Mesodermal cell (in vitro differentiated cells): ENCODE data around the gene POP4.

Experiments
- H3K27ac ChIP-seq: 2 replicates; pipeline ENCODE4 v1.7.0; 2013; ENCODE audit warnings: mild to moderate bottlenecking, low read depth, low read length, moderate library complexity; ENCODE audit not compliant: severe bottlenecking
- H3K36me3 ChIP-seq: 2 replicates; pipeline ENCODE4 v1.7.1; 2013; ENCODE audit warnings: mild to moderate bottlenecking, low read length, moderate library complexity; ENCODE audit not compliant: control insufficient read depth, insufficient read depth
- H3K4me1 ChIP-seq: one replicate; pipeline ENCODE4 v1.7.1; 2013; ENCODE audit warnings: mild to moderate bottlenecking, low read length; ENCODE audit not compliant: insufficient read depth, control insufficient read depth, poor library complexity, severe bottlenecking
- H3K4me3 ChIP-seq: 2 replicates; pipeline ENCODE4 v1.7.0; 2013; ENCODE audit warnings: low read length, control low read depth, mild to moderate bottlenecking; ENCODE audit not compliant: insufficient read depth, poor library complexity, severe bottlenecking; ENCODE audit errors: extremely low read depth
- H3K9me3 ChIP-seq: 2 replicates; pipeline ENCODE4 v1.7.1; 2013; ENCODE audit warnings: mild to moderate bottlenecking, low read length, moderate library complexity; ENCODE audit not compliant: control insufficient read depth
- WGBS, 2 experiments: methylation state at CpG; one replicate each; pipeline ENCODE4 v1.1.5; 2013; ENCODE audit warnings: missing lambda C conversion rate in 2 of 2; ENCODE audit not compliant: insufficient coverage in 2 of 2; 5-methylcytosine and 5-hydroxymethylcytosine counted together

Gene POP4

DNA sequence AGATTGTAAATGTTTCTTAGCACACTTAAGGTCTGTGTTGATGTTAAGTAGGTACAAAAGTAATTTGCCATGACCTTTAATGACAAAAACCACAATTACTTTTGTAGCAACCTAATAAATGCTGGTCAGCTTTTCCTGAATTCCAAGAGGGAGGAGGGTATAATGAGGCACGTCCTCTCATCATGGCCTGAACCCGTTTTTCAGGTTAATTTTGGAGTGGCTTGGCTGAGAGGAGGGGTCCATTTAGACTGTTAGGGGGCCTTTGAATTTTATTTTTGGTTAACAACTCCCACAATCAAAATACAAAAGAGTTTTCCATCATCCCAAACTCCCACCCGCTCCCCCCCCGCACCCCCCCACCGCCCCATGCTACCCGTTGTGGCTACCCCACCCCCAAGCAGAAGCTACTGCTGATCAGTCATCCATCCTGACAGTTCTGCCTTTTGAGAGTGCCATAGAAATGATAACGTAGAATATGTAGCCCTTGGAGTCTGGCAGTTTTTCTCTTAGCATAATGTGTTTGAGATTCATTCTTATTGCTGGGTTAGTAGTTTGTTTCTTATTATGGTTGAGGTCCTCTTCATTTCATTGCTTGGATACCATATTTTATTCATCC is 44.8 kb downstream of the POP4 start:
- Histone ChIP-seq H3K36me3 (no peaks in the 10 kb centered on the region), H3K4me3 (no peak overlapping the region), H3K9me3 (no peaks in the 10 kb centered on the region), H3K27ac (no peak overlapping the region), H3K4me1 (no peaks in the 10 kb centered on the region)
- 61% methylated on average over 3 of the region's 7 CpGs; no CpG with 5 or more reads in 1 of the 2 experiments for WGBS, 2 experiments

DNA sequence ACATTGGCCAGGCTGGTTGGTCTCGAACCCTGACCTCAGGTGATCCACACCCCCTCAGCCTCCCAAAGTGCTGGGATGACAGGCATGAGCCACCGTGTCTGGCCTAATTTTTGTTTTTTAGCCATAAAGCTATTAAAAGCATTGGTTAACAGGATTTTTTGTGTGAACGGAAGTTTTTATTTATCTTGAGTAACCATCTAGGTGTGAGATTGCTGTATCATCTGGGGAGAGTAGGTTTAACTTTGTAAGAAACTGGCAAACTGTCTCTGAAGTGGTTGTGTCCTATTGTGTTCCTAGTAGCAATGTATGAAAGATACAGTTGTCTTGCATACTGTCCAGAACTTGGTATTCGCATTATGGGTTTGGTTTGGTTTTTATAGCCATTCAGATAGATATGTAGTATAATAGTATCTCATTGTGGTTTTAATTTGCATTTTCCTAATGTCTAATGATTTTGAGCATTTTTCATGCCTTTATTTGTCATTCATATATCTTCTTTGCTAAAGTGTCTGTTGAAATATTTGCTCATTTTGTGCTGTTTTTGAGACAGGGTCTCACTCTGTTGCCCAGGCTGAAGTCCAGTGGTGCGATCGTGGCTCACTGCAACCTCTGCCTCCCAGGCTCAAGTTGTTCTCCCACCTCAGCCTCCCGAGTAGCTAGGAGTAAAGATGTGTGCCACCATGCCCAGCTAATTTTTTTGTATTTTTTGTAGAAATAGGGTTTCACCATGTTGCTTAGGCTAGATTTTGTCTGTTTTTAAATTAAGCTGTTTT is 45.7 kb downstream of the POP4 start:
- H3K9me3 ChIP-seq, result no peaks in the 10 kb centered on the region
- WGBS, 2 experiments, result 87 to 93% methylated on average over 1 to 5 of the region's 7 CpGs
- no peak overlapping the region for H3K4me3 ChIP-seq
- no peak overlapping the region for H3K27ac ChIP-seq
- no peaks in the 10 kb centered on the region for H3K4me1 ChIP-seq
- no peaks in the 10 kb centered on the region for H3K36me3 ChIP-seq

DNA sequence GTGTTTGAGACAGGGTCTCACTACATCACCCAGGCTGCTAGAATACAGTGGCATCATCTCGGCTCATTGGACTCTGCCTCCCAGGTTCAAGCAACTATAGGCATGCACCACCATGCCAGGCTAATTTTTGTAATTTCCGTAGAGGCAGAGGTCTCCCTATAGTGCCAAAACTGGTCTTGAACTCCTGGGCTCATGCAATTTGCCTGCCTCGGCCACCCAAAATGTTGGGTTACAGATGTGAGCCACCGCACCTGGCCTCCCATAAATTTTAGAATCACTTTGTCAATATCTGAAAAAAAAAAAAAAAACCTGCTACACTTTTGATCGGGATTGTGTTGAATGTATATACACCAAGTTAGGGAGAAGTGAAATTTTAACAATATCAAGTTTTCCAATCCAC is 47.3 kb downstream of the POP4 start:
- WGBS, 2 experiments, result 77 to 89% methylated on average over 2 to 3 of the region's 5 CpGs
- no peaks in the 10 kb centered on the region for H3K36me3 ChIP-seq
- no peaks in the 10 kb centered on the region for H3K9me3 ChIP-seq
- no peak overlapping the region for H3K4me3 ChIP-seq
- H3K4me1 ChIP-seq, result no peaks in the 10 kb centered on the region
- H3K27ac ChIP-seq, result no peak overlapping the region

DNA sequence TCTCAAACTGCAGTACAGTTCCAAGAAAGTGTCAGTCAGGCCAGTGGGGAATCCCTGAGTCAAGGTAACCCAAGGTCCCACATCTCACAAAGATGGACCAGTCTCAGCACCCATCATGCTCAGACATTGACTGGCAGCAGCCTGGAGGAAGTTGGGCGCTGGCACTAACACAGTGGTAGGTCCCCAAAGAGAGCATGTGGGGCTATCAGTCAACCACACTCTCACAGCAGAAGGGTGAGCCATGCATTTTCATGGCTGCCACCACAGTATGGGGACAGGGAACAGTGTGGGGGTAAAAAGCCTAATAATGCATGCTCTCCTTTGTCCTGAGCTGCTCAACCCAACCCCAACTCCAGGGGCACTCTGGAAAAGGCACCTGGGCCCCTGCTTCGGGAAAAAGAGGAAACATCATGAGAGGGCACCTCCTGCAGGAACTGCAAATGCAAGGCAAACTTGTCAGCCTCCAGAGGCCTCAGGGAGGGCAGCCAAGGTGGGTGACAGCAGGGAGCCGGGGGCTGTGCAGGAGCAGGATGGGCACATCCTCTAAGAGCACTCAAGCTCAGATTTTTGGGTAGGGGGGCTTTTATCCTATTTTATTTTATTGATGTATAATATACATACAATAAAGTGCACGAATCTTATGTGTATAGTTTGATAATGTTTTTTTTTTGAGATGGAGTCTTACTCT is 49.7 kb downstream of the POP4 start:
- Histone ChIP-seq H3K36me3 (no peaks in the 10 kb centered on the region), H3K9me3 (no peaks in the 10 kb centered on the region), H3K4me3 (no peak overlapping the region), H3K4me1 (peaks cover 2% of the 10 kb centered on the region), H3K27ac (no peak overlapping the region)
- WGBS, 2 experiments, result 58 to 77% methylated on average over 1 to 3 of the region's 4 CpGs

DNA sequence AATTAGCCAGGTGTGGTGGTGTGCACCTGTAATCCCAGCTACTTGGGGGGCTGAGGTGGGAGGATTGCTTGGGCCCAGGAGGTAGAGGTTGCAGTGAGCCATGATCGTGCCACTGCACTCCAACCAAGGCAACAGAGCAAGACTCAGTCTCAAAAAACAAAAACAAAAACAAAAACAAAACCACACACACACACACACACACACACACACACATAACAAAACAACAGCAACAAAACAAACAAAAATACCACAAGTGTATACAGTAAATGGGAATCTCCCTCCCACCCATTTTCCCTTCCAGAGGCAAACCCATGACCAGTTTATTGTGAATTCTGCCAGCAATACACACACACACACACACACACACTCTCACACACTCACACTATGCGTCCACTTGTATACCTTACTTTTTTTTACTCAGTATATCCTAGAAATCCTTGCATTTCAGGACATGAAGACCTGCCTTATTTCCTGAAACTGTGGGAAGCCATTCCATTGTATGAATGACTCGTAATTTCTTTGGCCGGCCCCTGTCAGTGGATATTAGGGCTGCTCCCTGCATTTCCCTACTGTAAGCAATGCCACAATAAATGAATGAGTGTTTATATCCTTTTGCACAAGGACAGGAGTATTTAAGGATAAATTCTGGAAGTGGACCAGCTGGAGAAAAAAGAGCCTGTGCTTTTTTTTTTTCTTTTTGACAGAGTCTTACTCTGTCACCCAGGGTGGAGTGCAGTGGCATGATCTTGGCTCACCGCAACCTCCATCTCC is 52.3 kb downstream of the POP4 start:
- 80 to 83% methylated on average over 2 of the region's 5 CpGs for WGBS, 2 experiments
- peaks cover 26% of the 10 kb centered on the region for H3K4me1 ChIP-seq
- no peaks in the 10 kb centered on the region for H3K9me3 ChIP-seq
- H3K27ac ChIP-seq, result no peak overlapping the region
- H3K36me3 ChIP-seq, result no peaks in the 10 kb centered on the region
- H3K4me3 ChIP-seq, result no peak overlapping the region

DNA sequence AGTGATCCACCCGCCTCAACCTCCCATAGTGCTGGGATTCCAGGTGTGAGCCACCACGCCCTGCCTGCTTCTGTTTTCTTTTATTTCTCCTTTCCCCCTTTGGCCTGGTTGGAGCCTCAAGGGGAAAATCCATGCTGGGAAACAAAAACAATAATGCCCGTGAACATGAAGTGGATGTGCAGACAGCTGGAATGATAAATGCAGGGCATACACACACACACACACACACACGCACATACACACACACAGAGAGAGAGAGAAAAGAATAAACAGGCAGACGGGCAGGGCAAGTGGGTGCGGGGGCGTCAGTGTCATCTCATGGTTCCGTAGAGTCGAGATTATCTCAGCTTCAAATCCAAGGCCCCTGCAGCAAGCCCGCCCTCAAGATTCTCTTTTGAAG is 54.8 kb downstream of the POP4 start:
- H3K4me3 ChIP-seq, result no peak overlapping the region
- WGBS, 2 experiments, result 95 to 96% methylated on average over 7 of the region's 10 CpGs

DNA sequence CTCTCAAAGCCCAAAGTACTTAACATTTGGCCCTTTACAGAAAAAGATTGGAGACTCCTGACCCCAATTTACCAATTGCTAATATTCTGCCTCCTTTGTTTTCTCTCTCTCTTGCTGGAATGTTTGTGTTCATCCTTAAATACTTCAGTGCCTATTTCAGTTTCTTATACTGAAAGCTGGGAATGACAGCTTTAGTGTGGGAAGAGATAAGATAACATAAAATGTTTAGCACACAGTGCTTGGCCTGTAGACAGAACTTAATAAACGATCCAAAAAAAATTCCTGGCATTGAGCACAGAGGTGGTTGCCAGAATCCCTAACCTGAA is 56.2 kb downstream of the POP4 start:
- peak overlapping the region; percentile 96 for H3K27ac ChIP-seq
- H3K9me3 ChIP-seq, result no peaks in the 10 kb centered on the region
- H3K4me3 ChIP-seq, result no peak overlapping the region
- WGBS, 2 experiments, result 54 to 100% methylated on average over 1 of the region's 1 CpG
- H3K36me3 ChIP-seq, result no peaks in the 10 kb centered on the region
- H3K4me1 ChIP-seq, result peaks cover 39% of the 10 kb centered on the region

More for the DNA sequence above, 54.8 kb downstream of the POP4 start:
- peaks cover 33% of the 10 kb centered on the region for H3K4me1 ChIP-seq
- H3K27ac ChIP-seq, result no peak overlapping the region
- H3K36me3 ChIP-seq, result no peaks in the 10 kb centered on the region
- no peaks in the 10 kb centered on the region for H3K9me3 ChIP-seq

DNA sequence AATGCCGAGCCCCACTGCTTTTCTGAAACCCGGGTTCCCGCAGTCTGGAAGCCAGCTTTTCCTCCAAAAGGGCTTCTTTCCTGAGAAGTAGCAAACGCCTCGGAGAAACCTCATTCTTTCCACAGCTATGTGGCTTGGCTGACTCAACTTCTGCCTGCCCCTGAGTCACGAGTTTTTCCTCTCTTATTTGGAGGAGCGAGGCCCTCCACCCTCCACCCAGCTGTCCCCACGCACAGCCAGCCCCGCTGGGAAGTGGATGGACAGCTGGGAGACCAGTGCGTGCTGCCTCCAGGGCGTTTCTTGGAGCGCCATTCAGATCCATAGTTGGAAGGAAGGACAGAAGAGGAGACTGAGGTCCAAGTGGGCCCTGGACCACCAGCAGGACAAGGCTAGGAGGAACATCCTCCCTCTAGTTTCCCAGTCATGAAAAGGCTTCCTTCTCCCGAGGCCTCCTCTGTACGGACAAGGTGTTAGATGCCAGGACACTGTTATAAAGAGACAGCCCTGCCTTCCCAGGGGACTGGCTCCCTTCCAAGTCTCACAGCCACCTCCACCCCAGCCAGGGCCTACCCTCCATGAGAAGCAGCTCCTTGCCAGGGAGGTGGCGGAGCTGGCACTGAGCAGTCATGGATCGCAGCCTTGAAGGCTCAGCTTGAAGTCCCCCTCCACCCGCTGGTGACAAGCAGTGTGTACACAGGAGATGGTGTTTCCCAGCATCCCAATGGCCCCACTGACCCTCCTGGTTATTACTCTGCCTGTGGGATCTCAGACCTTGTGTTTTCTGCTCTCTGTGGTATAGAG is 56.7 kb downstream of the POP4 start:
- H3K9me3 ChIP-seq, result no peaks in the 10 kb centered on the region
- WGBS, 2 experiments, result 73 to 84% methylated on average over 10 to 15 of the region's 17 CpGs
- no peaks in the 10 kb centered on the region for H3K36me3 ChIP-seq
- H3K27ac ChIP-seq, result peak overlapping the region; percentile 96
- peaks cover 42% of the 10 kb centered on the region for H3K4me1 ChIP-seq
- no peak overlapping the region for H3K4me3 ChIP-seq

DNA sequence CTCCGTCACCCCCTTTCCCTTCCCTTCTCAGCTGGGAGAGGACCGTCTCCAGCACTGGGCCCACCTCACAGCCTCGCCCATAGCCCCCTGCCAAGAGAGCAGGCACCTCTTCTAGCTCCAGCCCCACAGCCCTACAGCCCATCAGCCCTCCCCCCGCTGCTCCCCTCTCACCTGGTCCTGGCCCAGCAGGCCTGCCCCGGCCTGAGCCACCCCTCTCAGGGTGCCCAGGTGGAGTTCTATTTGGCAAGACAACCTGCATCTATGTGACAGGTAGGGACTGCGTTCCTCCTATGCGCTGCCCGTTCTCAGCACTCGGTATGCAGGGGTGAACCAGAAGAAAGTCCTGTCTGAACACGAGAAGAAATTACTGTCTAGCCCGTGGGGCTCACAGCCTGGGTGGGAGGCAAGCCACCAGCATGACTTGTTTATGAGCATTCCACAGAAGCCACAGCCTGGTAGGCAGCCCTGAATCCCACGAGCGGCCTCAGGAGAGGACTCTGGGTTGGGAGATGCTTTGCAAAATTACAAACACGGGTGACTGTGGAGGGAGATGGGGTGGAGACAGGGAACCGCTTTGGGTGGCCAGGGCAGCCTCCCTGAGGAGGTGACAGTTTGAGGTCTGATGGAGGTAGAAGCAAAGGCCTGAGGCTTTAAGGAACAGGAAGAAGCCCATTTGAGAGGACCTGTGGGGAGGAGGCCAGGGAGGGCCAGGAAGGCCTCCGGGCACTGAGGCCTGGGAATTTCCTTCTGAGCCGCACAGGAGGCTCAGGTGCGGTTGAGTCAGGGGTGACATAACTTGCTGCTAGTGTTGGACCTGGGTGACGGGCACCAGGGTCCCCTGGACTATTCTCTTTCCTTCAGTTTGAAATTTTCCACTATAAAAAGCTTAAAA is 58.0 kb downstream of the POP4 start:
- Histone ChIP-seq H3K27ac (no peak overlapping the region), H3K9me3 (no peaks in the 10 kb centered on the region), H3K4me1 (peaks cover 42% of the 10 kb centered on the region), H3K36me3 (no peaks in the 10 kb centered on the region), H3K4me3 (no peak overlapping the region)
- 83 to 88% methylated on average over 17 of the region's 19 CpGs for WGBS, 2 experiments
